Measurements from ENCODE around the gene CDC42EP3. TPM values are rescaled to one million over a fixed set of nuclear protein-coding genes. Genes with fewer than 3 reads are reported as not detected.

CDC42EP3 gene
- total and polyA plus RNA-seq, 12 donors: 4.2 to 30.2 (median 10.7) TPM

DNA sequence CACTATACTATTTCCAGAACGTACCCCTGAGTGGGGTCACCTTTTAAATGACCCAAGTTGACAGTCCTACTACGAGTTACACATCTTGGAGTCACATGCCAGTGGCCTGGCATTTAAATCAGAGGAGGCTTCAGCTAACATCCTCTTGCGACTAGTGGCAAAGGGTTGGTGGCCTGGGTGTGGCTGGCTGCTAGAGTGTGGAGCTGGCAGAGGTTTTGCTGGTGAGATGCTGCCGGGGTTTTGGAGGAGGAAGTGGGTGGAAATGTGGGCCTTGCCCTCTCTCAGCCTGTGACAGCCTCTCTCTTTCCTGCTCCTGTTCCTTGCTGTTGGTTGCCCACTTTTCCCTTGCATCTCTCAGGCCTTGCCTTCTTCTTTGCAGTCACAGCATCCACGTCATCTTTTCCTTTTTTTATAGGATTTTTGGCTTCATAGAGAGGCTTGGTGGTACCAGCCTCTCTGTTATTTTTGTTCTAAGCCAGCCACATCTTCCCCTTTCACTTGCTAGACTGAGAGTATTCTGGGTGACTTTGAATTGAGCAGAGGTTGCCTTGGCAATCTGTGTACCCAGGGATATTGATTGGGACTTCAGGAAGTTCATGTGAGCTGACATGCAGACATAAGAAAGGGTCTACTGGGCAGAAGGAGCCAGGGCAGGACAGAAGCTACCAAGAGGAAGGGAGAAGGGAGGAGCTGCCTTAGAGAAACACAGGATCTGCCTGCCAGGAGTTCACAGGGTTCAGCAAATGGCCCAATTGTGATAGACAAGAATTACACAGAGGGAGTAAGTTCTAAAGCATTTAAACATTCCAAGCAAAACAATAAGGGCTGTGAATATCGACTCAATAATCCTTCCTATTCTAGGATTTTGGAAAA, 55.4 kb downstream of the CDC42EP3 start:
- peak overlapping the region in 2 of 5 donors; percentile 12 to 16 for H3K27ac ChIP-seq
- H3K36me3 ChIP-seq (replicated peaks in 1 of 2): no peaks in the 10 kb centered on the region
- WGBS, 4 donors: 52 to 75% (median 64%) methylated on average over 6 of the region's 6 CpGs
- DNase-seq: peak in 2 of 7 donors; percentile 18 to 53
- H3K4me3 ChIP-seq: no peak overlapping the region
- no peak for TF ChIP-seq POLR2A (IDR thresholded peaks at IDR 0.05)
- TF ChIP-seq, protein P1, sequence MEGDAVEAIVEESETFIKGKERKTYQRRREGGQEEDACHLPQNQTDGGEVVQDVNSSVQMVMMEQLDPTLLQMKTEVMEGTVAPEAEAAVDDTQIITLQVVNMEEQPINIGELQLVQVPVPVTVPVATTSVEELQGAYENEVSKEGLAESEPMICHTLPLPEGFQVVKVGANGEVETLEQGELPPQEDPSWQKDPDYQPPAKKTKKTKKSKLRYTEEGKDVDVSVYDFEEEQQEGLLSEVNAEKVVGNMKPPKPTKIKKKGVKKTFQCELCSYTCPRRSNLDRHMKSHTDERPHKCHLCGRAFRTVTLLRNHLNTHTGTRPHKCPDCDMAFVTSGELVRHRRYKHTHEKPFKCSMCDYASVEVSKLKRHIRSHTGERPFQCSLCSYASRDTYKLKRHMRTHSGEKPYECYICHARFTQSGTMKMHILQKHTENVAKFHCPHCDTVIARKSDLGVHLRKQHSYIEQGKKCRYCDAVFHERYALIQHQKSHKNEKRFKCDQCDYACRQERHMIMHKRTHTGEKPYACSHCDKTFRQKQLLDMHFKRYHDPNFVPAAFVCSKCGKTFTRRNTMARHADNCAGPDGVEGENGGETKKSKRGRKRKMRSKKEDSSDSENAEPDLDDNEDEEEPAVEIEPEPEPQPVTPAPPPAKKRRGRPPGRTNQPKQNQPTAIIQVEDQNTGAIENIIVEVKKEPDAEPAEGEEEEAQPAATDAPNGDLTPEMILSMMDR (IDR thresholded peaks at IDR 0.05): no peak
- intact Hi-C loops (cut with DNase I): no loop called here
- H3K9me3 ChIP-seq (replicated peaks in 1 of 3): no peaks in the 10 kb centered on the region
- H3K27me3 ChIP-seq: no peaks in the 10 kb centered on the region
- H3K4me1 ChIP-seq (replicated peaks in 1 of 2): peaks cover 0 to 10% of the 10 kb centered on the region in 2 donors

DNA sequence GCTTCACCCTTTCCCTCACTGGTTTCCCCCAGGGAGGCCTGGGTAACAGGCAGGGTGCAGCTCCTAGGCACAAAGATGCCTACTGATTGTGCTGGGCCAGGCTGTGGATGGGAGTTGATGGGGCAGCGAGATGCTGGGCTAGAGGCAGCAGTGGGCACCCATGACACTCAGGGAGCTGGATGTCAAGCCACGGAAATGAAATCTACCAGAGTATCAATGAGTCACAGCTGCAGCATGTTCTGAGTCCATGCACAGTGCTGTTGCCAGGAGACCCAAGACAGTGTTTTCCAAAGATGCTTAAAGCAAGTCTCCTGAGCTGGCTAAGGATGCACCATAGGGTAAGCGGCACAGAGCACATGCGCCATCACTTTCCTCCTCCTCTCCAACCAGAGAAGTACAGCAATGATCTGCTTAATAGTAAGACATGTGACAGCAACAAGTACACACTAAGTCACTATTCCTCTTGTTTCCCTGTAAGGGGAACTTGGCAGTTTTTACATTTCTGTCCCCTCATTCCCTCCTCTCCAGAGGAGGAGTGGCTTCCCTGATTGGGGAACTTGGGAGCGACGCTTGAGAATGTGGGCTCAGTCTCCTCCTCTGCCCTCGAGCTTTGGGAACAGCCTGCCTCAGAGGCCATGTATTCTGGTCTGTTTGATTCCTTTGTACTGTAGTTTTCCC, 57.2 kb downstream of the CDC42EP3 start:
- Histone ChIP-seq H3K4me1 (replicated peaks in 1 of 2) (peaks cover 0 to 10% of the 10 kb centered on the region in 2 donors), H3K27ac (no peak overlapping the region)

DNA sequence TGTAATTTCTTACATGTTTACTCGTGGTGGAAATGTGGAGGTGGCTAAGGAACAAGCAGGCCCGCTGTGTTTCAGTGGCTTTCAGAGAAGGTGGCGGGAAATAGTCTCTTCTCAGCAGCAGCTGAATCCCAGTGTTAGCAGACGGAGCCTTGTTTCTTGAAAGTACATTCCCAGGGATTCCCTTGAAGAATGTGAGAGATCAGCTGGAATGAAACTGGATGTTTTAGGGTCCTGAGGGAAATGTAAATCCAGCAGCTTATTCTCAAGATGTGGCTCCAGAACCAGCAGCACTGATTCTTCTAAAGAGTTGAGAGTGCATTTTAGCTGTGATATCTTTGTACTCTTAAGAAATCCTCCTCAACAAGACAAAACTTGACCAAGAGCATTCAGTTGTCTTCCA, 59.1 kb downstream of the CDC42EP3 start:
- H3K36me3 ChIP-seq (replicated peaks in 1 of 2): no peaks in the 10 kb centered on the region

More for the DNA sequence above, 57.2 kb downstream of the CDC42EP3 start:
- no peak overlapping the region for H3K4me3 ChIP-seq
- H3K36me3 ChIP-seq (replicated peaks in 1 of 2): no peaks in the 10 kb centered on the region
- intact Hi-C loops (cut with DNase I): no loop called here
- WGBS, 4 donors: 78 to 85% (median 84%) methylated on average over 6 to 7 of the region's 7 CpGs
- no peaks in the 10 kb centered on the region for H3K27me3 ChIP-seq
- no peaks in the 10 kb centered on the region for H3K9me3 ChIP-seq (replicated peaks in 1 of 3)
- TF ChIP-seq POLR2A (IDR thresholded peaks at IDR 0.05): no peak
- TF ChIP-seq, protein P1 (IDR thresholded peaks at IDR 0.05): no peak
- no peak for DNase-seq

More for the DNA sequence above, 59.1 kb downstream of the CDC42EP3 start:
- peak overlapping the region in 1 of 5 donors; percentile 65 for H3K27ac ChIP-seq
- H3K4me3 ChIP-seq: no peak overlapping the region
- no peaks in the 10 kb centered on the region for H3K9me3 ChIP-seq (replicated peaks in 1 of 3)
- TF ChIP-seq POLR2A (IDR thresholded peaks at IDR 0.05): no peak
- TF ChIP-seq, protein P1 (IDR thresholded peaks at IDR 0.05): no peak
- WGBS, 4 donors: 75 to 84% (median 76%) methylated on average over 4 of the region's 4 CpGs
- no peak for DNase-seq
- H3K27me3 ChIP-seq: no peaks in the 10 kb centered on the region
- intact Hi-C loops (cut with DNase I): no loop called here
- H3K4me1 ChIP-seq (replicated peaks in 1 of 2): peaks cover 0 to 10% of the 10 kb centered on the region in 2 donors

Data from adrenal gland (tissue), 12 donors.